GM12874 (cell line): ENCODE results near the gene MEAF6.

Experiments
- TF ChIP-seq, protein P1 (sequence below): IDR thresholded peaks from 2 replicates; pipeline ENCODE4 v1.5.1; 2011; ENCODE audit warnings: low read depth, mild to moderate bottlenecking, control low read depth, low read length, moderate library complexity; ENCODE audit not compliant: insufficient read depth

MEAF6 gene

DNA sequence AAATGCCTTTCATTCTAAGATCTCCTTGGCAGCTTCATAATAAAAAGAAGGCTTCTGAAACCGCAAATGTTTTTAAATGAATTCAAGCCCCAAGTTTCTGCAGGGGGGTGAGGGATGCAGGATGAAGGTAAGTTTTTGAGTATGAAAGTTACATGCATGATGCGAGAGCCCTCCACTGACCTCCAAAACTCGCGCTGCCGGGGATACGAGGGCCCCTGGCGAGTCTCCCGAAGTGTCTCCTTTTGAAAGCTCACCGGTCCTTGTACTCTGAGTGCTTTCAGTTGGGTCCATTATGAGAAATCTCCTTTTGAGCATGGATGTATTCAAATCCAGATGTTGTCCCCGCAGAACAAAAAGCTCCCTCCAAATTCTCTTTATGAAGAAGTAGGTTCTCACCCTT, 59.0 kb downstream of the MEAF6 start:
- TF ChIP-seq, protein P1, sequence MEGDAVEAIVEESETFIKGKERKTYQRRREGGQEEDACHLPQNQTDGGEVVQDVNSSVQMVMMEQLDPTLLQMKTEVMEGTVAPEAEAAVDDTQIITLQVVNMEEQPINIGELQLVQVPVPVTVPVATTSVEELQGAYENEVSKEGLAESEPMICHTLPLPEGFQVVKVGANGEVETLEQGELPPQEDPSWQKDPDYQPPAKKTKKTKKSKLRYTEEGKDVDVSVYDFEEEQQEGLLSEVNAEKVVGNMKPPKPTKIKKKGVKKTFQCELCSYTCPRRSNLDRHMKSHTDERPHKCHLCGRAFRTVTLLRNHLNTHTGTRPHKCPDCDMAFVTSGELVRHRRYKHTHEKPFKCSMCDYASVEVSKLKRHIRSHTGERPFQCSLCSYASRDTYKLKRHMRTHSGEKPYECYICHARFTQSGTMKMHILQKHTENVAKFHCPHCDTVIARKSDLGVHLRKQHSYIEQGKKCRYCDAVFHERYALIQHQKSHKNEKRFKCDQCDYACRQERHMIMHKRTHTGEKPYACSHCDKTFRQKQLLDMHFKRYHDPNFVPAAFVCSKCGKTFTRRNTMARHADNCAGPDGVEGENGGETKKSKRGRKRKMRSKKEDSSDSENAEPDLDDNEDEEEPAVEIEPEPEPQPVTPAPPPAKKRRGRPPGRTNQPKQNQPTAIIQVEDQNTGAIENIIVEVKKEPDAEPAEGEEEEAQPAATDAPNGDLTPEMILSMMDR, result no peak

DNA sequence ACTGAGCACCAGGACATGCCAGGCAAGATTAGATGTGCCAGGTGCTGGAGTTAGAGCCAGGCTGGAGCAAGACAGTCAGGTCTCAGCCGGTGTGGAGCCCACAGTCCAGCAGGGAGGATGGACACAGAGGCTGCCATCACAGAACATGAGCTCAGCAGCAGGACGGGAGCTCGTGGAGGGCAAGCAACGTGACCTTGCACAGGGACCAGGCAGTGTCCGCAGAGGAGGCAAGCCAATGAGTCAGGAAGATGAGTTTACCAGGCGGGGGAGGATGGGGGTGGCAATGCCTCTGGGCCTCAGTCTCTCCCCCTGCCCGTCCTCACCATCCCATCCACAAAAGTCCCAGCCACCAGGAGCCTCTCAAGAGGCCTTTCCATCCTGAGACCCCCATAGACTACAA, 60.9 kb downstream of the MEAF6 start:
- TF ChIP-seq, protein P1, result no peak

DNA sequence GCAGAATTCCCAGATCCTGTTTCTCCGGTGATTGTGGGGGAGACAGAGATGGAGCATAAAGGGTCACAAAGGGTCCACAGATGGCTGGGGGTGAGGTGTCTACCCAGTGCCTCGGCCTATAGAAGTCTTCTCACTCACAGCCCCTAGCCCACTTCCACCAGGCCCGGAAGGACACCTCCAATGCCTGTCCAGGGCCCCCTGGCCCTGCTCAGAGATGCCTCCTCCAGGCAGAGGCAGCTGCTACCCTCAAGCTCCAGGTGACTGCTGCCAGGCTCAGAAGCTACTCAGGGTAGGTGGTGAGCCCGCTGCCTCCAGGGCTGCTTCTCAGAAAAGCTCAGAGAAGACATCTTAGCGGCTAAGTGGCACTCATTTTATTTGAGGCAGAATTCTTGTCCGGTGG, 62.1 kb downstream of the MEAF6 start:
- TF ChIP-seq, protein P1, result no peak

DNA sequence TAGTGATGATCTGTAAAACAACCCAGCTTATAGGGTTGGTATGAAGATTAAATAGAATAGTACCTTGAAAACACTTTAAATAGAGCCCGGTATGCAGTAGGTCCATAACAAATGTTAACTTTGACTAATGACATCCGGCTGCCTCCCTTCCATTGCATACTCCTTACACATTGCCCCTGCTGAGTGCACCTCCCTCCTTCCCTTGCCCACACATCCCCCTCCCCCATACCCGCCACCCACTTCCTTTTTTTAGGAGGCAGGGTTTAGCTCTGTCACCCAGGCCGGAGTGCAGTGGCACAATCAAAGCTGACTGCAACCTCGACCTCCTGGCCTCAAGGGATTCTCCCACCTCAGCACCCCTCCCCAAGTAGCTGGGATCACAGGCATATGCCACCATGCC, 64.6 kb downstream of the MEAF6 start:
- TF ChIP-seq, protein P1, result no peak

DNA sequence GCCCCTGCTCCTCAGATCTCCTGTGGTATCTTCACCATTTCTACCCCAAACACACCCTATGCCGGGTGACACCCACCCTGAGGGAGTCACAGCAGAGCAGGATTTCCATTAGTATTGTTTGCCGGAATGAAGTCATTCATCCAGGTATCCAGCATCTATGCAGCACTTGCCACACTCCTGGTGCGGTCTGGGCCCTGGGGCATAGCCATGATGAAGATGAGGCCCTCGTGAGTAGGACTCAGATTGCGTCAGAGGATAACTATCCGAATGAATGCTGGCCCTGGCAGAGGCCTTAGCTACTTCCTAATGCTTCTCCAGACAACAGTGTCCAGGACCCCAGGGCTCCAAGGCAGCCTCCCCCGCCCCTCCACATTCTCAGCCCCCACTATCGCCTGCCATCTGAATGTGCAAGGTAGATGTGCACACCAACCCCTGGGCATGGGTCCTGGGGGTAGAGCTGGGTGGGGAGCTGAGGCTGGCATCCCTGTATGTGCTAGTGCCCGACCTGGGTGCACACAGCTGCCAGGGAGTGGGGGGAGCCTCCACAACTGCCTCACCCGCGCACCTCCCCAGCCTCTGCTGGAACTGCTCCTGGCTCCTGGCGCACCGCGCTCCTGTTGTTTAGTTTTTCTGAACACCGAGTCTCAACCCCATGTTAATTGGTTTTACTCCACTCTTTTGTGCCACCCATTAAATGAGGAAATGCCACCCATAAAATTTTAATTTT, 65.7 kb downstream of the MEAF6 start:
- TF ChIP-seq, protein P1, result no peak

DNA sequence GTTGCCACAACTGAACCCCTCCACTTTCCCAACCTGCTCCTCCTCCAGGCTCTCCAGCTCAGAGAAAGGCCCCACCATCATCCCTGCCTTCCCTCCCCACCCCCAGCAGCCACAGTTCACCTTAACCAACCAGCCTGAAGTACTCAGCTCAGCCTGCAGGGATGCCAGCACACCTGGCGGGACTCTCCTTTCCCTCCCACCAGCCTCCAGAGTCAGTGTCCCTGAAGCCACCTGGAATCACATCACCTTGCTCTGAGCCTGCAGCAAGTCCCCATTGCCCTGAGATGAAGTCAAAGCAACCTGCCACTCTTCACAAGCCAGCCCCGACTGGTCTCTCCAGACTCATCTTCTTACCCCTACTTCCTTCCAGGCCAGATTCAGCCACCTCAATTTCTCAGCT, 66.4 kb downstream of the MEAF6 start:
- TF ChIP-seq, protein P1, result no peak

DNA sequence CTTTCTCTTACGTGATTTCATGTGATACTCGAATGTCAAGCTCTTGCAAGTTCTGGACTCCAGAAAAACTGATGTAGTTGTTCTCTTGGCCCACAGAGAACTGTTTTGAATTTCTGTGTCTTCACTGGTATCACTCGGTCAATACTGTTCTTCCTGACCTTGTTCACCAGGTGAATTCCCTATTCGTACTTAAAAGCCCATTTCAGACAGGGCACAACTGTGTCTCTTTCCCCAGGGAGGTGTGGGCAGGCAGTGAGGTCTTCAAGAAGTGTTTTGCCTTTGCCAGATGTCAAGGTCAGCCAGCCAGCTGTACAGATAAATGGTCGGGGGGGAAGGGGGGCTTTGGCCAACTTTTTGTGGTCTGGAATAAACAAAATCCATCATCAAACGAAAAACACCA, 67.7 kb downstream of the MEAF6 start:
- TF ChIP-seq, protein P1, result no peak
